Thoracic aorta (tissue), 2 donors: ENCODE measurements around the gene CROCC. TPM values are rescaled to one million over a fixed set of nuclear protein-coding genes. Genes with fewer than 3 reads are reported as not detected.

Experiments
- ATAC-seq: fragments of 150-250 bp; one replicate; pipeline ENCODE4 v1.8.0; 2017; ENCODE audit warnings: low read depth; ENCODE audit not compliant: insufficient number of reproducible peaks, low FRiP score
- DNase-seq: peaks from one replicate; pipeline ENCODE4 v3.0.0-alpha.2; 2020; ENCODE audit warnings: low spot score
- H3K27ac ChIP-seq, 2 donors: fragments of 200-600 bp; sonication (generic); 1 replicate in 1 of 2; 2 replicates in 1 of 2; pipeline ENCODE4 v1.5.1; 2016; ENCODE audit warnings: mild to moderate bottlenecking in 2 of 2, moderate library complexity in 2 of 2
- H3K27me3 ChIP-seq: fragments of 200-600 bp; sonication (generic); replicated peaks from 2 replicates; pipeline ENCODE4 v1.6.0; 2016; ENCODE audit warnings: mild to moderate bottlenecking; ENCODE audit not compliant: insufficient read depth
- H3K36me3 ChIP-seq: fragments of 200-600 bp; sonication (generic); one replicate; pipeline ENCODE4 v1.5.1; 2016
- H3K4me1 ChIP-seq, 2 donors: fragments of 200-600 bp; sonication (generic); 1 replicate in 1 of 2; 2 replicates in 1 of 2; pipeline versions ENCODE4 v1.5.1 to v1.6.0; 2016; ENCODE audit warnings: low read depth in 2 of 2, mild to moderate bottlenecking in 1 of 2; ENCODE audit not compliant: control insufficient read depth in 1 of 2
- H3K4me3 ChIP-seq: fragments of 200-600 bp; sonication (generic); 2 replicates; pipeline ENCODE4 v1.5.1; 2016; ENCODE audit warnings: mild to moderate bottlenecking
- H3K9me3 ChIP-seq: fragments of 200-600 bp; sonication (generic); 2 replicates; pipeline ENCODE4 v1.5.1; 2016
- total RNA-seq, 2 donors: library from RNA; depleted of rRNA; stranded (reverse); fragments of >200 nt; gene quantifications; one replicate each; pipeline versions ENCODE4 v1.1.0 to v1.2.3, GENCODE V29; 2016
- TF ChIP-seq, protein P1 (sequence below): fragments of 200-600 bp; sonication (generic); IDR thresholded peaks from one replicate; pipeline ENCODE4 v1.5.1; 2019; ENCODE audit warnings: antibody characterized with exemption

The CROCC gene
- total RNA-seq, 2 donors from 2014 or later: 49.7 to 56.2 TPM

DNA sequence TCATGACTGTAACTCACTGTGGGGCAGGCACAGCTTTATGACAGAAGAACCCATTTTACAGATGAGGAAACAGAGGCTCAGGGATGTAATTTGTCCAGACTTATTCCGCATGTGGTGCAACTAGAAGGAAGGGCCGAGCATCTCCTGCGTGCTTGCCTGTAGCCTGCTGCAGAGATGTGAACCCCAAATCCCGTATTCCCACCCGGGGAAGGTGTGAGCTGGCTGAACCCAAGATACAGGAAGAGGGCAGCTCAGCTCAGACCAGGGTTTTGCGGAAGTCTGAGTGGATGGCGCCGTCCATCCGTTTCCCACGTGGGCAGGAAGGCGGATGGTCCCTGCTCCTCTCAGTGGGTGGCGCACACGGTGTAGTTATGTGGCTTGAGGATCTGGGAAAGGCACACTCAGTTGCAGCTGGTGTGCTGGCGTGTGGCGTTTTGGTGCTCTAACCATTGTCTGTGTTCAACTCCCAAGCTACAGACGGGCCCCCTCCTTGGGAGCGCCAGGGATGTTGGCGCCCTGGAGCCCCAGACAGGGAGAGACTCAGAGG, 1.2 kb downstream of the CROCC start:
- Histone ChIP-seq H3K9me3 (no peaks in the 10 kb centered on the region), H3K36me3 (no peaks in the 10 kb centered on the region), H3K27me3 (no peaks in the 10 kb centered on the region), H3K4me1 (peaks cover 0 to 6% of the 10 kb centered on the region in 2 donors), H3K27ac (no peak overlapping the region), H3K4me3 (no peak overlapping the region)
- TF ChIP-seq, protein P1, sequence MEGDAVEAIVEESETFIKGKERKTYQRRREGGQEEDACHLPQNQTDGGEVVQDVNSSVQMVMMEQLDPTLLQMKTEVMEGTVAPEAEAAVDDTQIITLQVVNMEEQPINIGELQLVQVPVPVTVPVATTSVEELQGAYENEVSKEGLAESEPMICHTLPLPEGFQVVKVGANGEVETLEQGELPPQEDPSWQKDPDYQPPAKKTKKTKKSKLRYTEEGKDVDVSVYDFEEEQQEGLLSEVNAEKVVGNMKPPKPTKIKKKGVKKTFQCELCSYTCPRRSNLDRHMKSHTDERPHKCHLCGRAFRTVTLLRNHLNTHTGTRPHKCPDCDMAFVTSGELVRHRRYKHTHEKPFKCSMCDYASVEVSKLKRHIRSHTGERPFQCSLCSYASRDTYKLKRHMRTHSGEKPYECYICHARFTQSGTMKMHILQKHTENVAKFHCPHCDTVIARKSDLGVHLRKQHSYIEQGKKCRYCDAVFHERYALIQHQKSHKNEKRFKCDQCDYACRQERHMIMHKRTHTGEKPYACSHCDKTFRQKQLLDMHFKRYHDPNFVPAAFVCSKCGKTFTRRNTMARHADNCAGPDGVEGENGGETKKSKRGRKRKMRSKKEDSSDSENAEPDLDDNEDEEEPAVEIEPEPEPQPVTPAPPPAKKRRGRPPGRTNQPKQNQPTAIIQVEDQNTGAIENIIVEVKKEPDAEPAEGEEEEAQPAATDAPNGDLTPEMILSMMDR: no peak
- DNase-seq (no peak), ATAC-seq (no peak)

DNA sequence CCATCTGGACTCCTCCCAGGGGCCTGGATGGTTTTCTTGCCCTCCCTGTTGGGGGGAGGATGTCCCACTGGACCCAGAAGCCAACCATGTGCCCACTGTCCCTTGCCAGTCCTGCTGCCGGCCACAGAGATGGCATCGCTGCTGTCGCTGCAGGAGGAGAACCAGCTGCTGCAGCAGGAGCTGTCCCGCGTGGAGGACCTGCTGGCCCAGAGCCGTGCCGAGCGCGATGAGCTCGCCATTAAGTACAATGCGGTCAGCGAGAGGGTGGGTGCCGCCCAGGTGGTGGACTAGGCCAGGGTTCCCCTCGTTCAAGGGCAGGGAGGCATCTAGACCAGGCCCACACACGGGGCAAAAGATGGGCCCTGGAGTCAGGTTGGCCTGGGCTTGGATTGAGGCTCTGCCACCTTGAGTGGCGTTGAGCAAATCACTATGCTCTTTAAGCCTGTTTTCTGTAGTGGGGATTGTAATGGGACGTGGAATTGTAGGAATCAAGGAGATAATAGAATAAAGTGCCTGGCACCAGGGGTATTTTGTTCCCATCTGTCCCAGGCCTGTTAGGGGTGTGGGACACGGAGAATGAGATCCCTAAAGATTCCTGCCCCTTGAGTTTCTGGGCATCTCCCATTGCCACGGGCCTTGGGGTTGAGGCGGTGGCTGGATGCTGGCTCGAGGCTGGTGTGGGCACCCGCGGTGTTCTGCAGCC, 2.6 kb downstream of the CROCC start:
- DNase-seq (no peak), ATAC-seq (no peak)
- TF ChIP-seq, protein P1: no peak
- Histone ChIP-seq H3K27ac (no peak overlapping the region), H3K27me3 (no peaks in the 10 kb centered on the region), H3K9me3 (no peaks in the 10 kb centered on the region), H3K36me3 (no peaks in the 10 kb centered on the region), H3K4me3 (no peak overlapping the region), H3K4me1 (peaks cover 0 to 6% of the 10 kb centered on the region in 2 donors)

DNA sequence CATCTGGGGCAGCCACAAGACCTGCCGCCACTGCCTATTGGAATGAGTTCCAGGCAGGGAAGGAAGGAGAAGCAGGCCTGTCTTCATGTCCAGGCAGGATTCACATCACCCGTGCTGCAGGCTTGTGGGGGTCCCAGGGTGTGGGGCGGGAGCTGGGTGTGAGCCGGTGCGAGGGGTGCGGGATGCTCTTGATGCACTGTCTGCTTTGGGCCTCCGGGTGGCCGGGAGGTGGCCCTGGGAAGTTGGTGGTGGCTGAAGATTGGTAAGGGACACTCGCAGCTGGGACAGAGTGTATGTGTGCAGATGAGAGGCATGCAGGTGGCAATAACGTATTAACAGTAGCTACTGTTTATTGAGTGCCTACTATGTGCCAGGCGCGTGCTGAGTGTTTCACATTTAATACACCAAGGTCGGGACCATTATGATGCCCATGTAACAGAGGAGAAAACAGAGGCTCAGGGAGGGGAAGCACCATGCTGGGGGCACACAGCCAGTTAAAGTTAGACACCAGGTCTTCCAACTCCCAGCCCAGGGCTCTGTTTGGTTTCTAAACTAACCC, 3.3 kb downstream of the CROCC start:
- TF ChIP-seq, protein P1: no peak
- Histone ChIP-seq H3K27me3 (no peaks in the 10 kb centered on the region), H3K9me3 (no peaks in the 10 kb centered on the region), H3K27ac (no peak overlapping the region), H3K4me1 (peaks cover 0 to 6% of the 10 kb centered on the region in 2 donors), H3K4me3 (no peak overlapping the region), H3K36me3 (no peaks in the 10 kb centered on the region)
- DNase-seq (no peak), ATAC-seq (no peak)

- Histone ChIP-seq H3K36me3 (peaks cover 4% of the 10 kb centered on the region), H3K27ac (no peak overlapping the region), H3K27me3 (no peaks in the 10 kb centered on the region), H3K4me1 (peaks cover 0 to 6% of the 10 kb centered on the region in 2 donors), H3K4me3 (no peak overlapping the region), H3K9me3 (no peaks in the 10 kb centered on the region)
- TF ChIP-seq, protein P1: no peak
- ATAC-seq (no peak), DNase-seq (no peak)
Observed at GRCh38 chr1:16925635-16926490, 4.1 kb downstream of the CROCC start.
